Left lung (tissue), 10 donors: ENCODE data around the gene ST14. TPM values are rescaled to one million over a fixed set of nuclear protein-coding genes. Genes with fewer than 3 reads are reported as not detected.
A peak's percentile ranks its signal among the peaks of the same experiment; 100 is the strongest.

Experiments used
- ATAC-seq: fragments of 200-7000 bp; cut with Tn5 transposase; one replicate; pipeline ENCODE4 v1.9.1; 2020; ENCODE audit warnings: moderate library complexity
- DNase-seq, 4 donors: peaks; one replicate each; pipeline ENCODE4 v3.0.0-alpha.2; 2013 to 2020
- H3K27ac ChIP-seq, 2 donors: fragments of 200-600 bp; sonication (generic) in 1 of 2; one replicate each; pipeline versions ENCODE4 v1.5.0 to v1.8.0; 2020 to 2021
- H3K27me3 ChIP-seq, 2 donors: fragments of 200-600 bp; sonication (generic) in 1 of 2; one replicate each; pipeline versions ENCODE4 v1.5.0 to v1.8.0; 2020 to 2021
- H3K36me3 ChIP-seq, 2 donors: fragments of 200-600 bp; sonication (generic) in 1 of 2; one replicate each; pipeline versions ENCODE4 v1.5.0 to v1.8.0; 2020 to 2021
- H3K4me1 ChIP-seq, 2 donors: fragments of 200-600 bp; one replicate each; pipeline ENCODE4 v1.8.0; 2021
- H3K4me3 ChIP-seq, 2 donors: fragments of 200-600 bp; sonication (generic) in 1 of 2; one replicate each; pipeline versions ENCODE4 v1.5.0 to v1.8.0; 2020 to 2021; ENCODE audit warnings: mild to moderate bottlenecking in 1 of 2
- H3K9me3 ChIP-seq, 2 donors: fragments of 200-600 bp; sonication (generic) in 1 of 2; one replicate each; pipeline versions ENCODE4 v1.5.0 to v1.8.0; 2020 to 2021
- intact Hi-C, 2 donors: fragments of 100-400 bp; cut with DNase I; formaldehyde crosslinking; loops; one replicate each; pipeline versions ENCODE4 v1.11.2 to v1.14.2; 2022
- polyA plus RNA-seq, 6 donors: library from polyadenylated mRNA; unstranded; fragments of 120-200 nt; gene quantifications; one replicate each; pipeline ENCODE4 v1.2.1, GENCODE V29; 2013; ENCODE audit not compliant: insufficient read length in 6 of 6
- total RNA-seq, 2 donors: library from RNA; stranded (reverse); fragmentation: NEBNext Ultra II Directional; extraction: Animal tissue kit (Norgen Biotek cat#: 25700); gene quantifications; one replicate each; pipeline ENCODE4 v1.2.1, GENCODE V29; 2021
- TF ChIP-seq, protein P1 (sequence below), 2 donors: fragments of 200-600 bp; sonication (generic) in 1 of 2; IDR thresholded peaks; one replicate each; pipeline versions ENCODE4 v1.5.0 to v1.8.0; 2021; ENCODE audit warnings: antibody characterized with exemption in 2 of 2
- donor health status: DM: no; HTN: yes; CAD: no.
- donor health status: DM: no; HTN: no; CAD: no.

The ST14 gene
- total and polyA plus RNA-seq, 8 donors = 30.6 to 107 (median 37.8) TPM

DNA sequence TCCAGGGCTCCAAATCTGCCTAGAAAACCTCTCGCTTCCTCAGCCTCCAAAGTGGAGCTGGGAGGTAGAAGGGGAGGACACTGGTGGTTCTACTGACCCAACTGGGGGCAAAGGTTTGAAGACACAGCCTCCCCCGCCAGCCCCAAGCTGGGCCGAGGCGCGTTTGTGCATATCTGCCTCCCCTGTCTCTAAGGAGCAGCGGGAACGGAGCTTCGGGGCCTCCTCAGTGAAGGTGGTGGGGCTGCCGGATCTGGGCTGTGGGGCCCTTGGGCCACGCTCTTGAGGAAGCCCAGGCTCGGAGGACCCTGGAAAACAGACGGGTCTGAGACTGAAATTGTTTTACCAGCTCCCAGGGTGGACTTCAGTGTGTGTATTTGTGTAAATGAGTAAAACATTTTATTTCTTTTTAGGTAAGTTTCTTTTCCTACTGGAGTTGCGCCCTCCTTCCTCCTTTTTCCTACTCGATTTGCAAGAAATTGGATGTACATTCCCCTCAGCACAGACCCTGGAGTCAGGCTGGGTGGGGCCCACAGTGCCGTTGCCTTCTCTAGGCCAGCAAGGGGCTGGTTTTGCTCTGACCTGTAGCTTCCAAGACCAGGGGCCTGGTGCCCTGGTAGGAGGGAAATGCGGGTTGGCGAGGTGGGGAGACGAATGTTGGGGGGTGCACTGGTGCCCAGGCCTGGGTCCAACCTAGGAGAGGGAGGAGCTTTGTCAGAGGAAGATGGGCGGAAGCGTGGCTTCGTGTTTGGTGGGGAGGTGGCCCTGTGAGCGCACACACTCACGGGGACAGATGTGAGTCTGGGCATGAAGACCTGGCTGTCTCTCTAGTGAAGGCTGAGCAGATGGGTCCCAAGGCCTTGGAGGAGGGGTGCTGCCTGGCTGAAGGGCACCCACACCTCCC is 50.6 kb downstream of the ST14 start:
- peaks cover 0 to 21% of the 10 kb centered on the region in 2 donors for H3K36me3 ChIP-seq
- TF ChIP-seq, protein P1, sequence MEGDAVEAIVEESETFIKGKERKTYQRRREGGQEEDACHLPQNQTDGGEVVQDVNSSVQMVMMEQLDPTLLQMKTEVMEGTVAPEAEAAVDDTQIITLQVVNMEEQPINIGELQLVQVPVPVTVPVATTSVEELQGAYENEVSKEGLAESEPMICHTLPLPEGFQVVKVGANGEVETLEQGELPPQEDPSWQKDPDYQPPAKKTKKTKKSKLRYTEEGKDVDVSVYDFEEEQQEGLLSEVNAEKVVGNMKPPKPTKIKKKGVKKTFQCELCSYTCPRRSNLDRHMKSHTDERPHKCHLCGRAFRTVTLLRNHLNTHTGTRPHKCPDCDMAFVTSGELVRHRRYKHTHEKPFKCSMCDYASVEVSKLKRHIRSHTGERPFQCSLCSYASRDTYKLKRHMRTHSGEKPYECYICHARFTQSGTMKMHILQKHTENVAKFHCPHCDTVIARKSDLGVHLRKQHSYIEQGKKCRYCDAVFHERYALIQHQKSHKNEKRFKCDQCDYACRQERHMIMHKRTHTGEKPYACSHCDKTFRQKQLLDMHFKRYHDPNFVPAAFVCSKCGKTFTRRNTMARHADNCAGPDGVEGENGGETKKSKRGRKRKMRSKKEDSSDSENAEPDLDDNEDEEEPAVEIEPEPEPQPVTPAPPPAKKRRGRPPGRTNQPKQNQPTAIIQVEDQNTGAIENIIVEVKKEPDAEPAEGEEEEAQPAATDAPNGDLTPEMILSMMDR (IDR thresholded peaks at IDR 0.05) = no peak
- DNase-seq (peak in 1 of 4 donors; percentile 25), ATAC-seq (no peak)
- H3K27me3 ChIP-seq = no peaks in the 10 kb centered on the region
- H3K9me3 ChIP-seq = no peaks in the 10 kb centered on the region
- no peak overlapping the region for H3K27ac ChIP-seq
- H3K4me1 ChIP-seq = peaks cover 0 to 9% of the 10 kb centered on the region in 2 donors
- intact Hi-C loops = loop anchor here in 1 of 2 donors (10.0 kb wide), 2 partner anchors 215 to 655 kb away; partner anchors contain the start of gene ADAMTS8
- no peak overlapping the region for H3K4me3 ChIP-seq

DNA sequence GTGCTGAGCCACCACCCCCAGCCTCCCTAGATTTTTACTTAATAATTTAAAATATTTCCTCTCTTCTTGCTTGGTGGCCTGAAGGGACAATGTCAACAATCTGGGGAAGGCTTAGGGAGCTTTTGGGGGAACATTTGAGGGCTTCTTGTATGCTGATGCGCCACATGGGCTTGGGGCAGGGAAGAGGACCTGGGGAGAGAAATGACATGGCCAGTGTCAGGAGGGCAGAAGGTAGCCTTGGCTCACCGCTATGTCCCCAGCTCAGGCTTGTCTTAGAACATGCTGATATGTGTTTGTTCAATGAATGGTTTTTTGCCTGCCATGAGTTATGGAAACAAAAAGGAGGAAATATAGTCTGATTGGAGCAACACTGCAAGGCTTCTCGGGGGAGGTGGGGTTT is 51.6 kb downstream of the ST14 start:
- Histone ChIP-seq H3K9me3 (no peaks in the 10 kb centered on the region), H3K36me3 (peaks cover 0 to 18% of the 10 kb centered on the region in 2 donors), H3K4me3 (no peak overlapping the region), H3K27me3 (no peaks in the 10 kb centered on the region), H3K27ac (no peak overlapping the region), H3K4me1 (peaks cover 0 to 9% of the 10 kb centered on the region in 2 donors)
- DNase-seq (peak in 1 of 4 donors; percentile 10), ATAC-seq (no peak)
- intact Hi-C loops = loop anchor here in 1 of 2 donors (10.0 kb wide), 1 partner anchor 214 kb away; the partner anchor contains the start of gene ADAMTS8
- TF ChIP-seq, protein P1 (IDR thresholded peaks at IDR 0.05) = no peak

DNA sequence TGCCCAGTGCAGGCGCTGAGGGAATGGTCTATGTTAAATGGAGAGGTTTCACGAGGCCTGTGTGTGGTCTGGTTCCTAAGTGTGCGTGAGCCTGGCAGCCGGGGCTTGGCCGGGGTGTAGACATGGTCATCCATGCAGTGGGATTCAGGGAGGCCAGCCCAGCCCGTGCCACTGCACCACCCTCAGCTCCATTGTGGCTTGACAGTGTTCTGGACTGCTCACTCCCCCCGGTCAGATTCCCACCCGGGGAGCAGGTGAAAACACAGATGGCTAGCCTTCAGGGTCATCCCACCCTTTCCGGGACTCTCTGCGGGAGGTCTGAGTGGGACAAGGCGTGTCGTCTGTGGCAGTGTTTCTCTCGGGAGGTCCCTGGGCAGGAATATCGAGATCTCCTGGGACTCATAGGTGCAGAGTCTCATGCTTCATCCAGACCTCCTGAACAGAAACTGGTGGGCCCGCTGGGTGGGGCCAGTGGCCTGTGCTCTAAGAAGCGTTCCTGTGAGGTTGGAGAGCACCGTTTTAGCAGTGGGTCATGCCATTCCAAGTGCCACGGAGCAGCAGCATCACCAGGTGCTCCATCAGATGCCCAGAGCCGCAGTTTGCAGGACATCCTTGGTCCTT is 52.3 kb downstream of the ST14 start:
- H3K4me3 ChIP-seq = no peak overlapping the region
- intact Hi-C loops = loop anchor here in 1 of 2 donors (10.0 kb wide), 1 partner anchor 213 kb away; the partner anchor contains the start of gene ADAMTS8
- peak in 1 of 4 donors; percentile 20 for DNase-seq
- H3K27ac ChIP-seq = no peak overlapping the region
- peaks cover 0 to 9% of the 10 kb centered on the region in 2 donors for H3K4me1 ChIP-seq
- ATAC-seq = no peak
- H3K9me3 ChIP-seq = no peaks in the 10 kb centered on the region
- TF ChIP-seq, protein P1 (IDR thresholded peaks at IDR 0.05) = no peak
- peaks cover 0 to 18% of the 10 kb centered on the region in 2 donors for H3K36me3 ChIP-seq
- no peaks in the 10 kb centered on the region for H3K27me3 ChIP-seq

- Histone ChIP-seq H3K27me3 (no peaks in the 10 kb centered on the region), H3K36me3 (peaks cover 0 to 18% of the 10 kb centered on the region in 2 donors), H3K9me3 (no peaks in the 10 kb centered on the region), H3K4me1 (peaks cover 0 to 9% of the 10 kb centered on the region in 2 donors), H3K4me3 (no peak overlapping the region), H3K27ac (no peak overlapping the region)
- TF ChIP-seq, protein P1 (IDR thresholded peaks at IDR 0.05) = no peak
- intact Hi-C loops = loop anchor here in 1 of 2 donors (10.0 kb wide), 1 partner anchor 212 kb away; the partner anchor contains the start of gene ADAMTS8
- DNase-seq (peak in 1 of 4 donors; percentile 30), ATAC-seq (peak; percentile 19)
These were observed 52.9 kb downstream of the ST14 start for GRCh38 chr11:130212431-130212961.
